Measurements from ENCODE around the gene TRAPPC2L. TPM values are rescaled to one million over a fixed set of nuclear protein-coding genes. Genes with fewer than 3 reads are reported as not detected.
A peak's percentile ranks its signal among the peaks of the same experiment; 100 is the strongest.

The TRAPPC2L gene
- total and polyA plus RNA-seq, 3 donors from 2014 or later, result 58.3 to 216 (median 59.8) TPM

DNA sequence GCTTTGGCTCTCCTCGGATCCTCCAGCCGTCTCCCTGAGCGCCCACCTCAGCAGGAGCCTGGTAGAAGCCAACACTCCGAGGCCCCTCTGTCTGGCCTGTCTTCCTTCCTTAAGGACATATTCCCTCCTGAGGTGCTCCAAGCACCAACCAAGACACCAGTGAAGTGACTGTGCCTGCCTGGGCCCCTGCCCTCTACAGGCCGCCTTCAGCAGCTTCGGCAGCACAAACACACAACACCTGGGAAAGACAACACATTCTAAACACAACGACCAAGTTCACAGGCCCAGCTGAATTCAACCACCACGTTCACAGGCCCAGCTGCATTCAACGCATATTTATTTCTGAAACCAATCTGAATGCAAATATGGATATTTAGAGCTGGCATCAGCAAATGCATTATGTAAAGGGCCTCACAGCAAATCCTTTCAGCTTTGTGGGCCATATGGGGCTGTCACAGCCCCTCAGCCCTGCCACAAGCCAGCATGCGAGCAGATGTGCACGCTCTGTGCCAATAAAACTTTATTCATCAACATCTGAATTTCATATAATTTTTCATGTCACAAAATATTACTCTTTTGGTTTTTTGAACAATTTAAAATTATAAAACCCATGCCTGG, 12.4 kb upstream of the TRAPPC2L start:
- DNase-seq, result no peak
- TF ChIP-seq, protein P1, sequence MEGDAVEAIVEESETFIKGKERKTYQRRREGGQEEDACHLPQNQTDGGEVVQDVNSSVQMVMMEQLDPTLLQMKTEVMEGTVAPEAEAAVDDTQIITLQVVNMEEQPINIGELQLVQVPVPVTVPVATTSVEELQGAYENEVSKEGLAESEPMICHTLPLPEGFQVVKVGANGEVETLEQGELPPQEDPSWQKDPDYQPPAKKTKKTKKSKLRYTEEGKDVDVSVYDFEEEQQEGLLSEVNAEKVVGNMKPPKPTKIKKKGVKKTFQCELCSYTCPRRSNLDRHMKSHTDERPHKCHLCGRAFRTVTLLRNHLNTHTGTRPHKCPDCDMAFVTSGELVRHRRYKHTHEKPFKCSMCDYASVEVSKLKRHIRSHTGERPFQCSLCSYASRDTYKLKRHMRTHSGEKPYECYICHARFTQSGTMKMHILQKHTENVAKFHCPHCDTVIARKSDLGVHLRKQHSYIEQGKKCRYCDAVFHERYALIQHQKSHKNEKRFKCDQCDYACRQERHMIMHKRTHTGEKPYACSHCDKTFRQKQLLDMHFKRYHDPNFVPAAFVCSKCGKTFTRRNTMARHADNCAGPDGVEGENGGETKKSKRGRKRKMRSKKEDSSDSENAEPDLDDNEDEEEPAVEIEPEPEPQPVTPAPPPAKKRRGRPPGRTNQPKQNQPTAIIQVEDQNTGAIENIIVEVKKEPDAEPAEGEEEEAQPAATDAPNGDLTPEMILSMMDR (IDR thresholded peaks at IDR 0.05), result no peak
- no peak for TF ChIP-seq POLR2A (IDR thresholded peaks at IDR 0.05)
- no peaks in the 10 kb centered on the region for H3K9me3 ChIP-seq
- H3K27ac ChIP-seq, result no peak overlapping the region
- no peaks in the 10 kb centered on the region for H3K27me3 ChIP-seq
- WGBS, 2 donors, result 73 to 78% methylated on average over 10 to 11 of the region's 11 CpGs
- H3K4me3 ChIP-seq, result no peak overlapping the region
- intact Hi-C loops (cut with DNase I; ENCODE audit: low total_unique reads), result no loop called here
- H3K36me3 ChIP-seq (ENCODE audit: low read depth, missing control alignments), result no peaks in the 10 kb centered on the region
- H3K4me1 ChIP-seq, result no peaks in the 10 kb centered on the region

DNA sequence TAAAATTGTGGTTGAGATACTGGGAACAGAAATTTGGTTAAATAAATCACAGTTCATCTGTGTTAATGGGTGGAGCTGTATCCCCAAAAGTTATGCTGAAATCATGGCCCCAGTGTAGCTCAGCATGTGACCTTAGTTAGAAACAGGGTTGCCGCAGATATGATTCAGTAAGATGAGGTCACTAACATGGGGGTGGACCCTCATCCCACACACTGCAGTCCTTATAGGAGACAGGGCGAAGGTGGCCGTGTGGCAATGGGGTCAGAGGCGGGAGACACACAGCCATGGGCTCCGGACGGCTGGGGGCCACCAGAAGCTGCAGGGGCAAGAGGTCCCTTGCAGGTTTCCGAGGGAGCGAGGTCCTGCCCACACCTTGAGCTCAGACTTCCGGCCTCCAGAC, 10.8 kb upstream of the TRAPPC2L start:
- Histone ChIP-seq H3K4me1 (no peaks in the 10 kb centered on the region), H3K36me3 (ENCODE audit: low read depth, missing control alignments) (no peaks in the 10 kb centered on the region), H3K27me3 (no peaks in the 10 kb centered on the region), H3K27ac (no peak overlapping the region), H3K9me3 (no peaks in the 10 kb centered on the region), H3K4me3 (no peak overlapping the region)
- no peak for DNase-seq
- 92 to 94% methylated on average over 9 of the region's 9 CpGs for WGBS, 2 donors
- intact Hi-C loops (cut with DNase I; ENCODE audit: low total_unique reads), result no loop called here
- TF ChIP-seq, protein P1 (IDR thresholded peaks at IDR 0.05), result no peak
- TF ChIP-seq POLR2A (IDR thresholded peaks at IDR 0.05), result no peak

DNA sequence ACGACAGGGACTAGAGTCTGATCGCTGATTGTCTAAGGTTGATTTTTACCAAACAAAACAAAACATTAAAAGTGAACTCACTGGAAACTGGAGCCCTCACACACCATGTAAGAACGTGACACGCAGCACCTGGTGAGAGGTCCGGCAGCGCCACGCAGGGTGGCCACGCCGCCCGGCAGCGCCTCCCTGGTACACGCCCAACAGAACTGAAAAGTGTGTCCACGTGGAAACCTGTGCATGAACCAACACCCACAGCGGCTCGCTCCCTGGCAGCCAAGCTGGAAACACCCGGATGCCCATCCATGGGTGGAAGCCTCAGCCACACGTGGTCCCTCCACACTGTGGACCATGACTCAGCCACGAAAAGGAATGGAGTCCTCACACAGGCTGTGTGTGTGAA, 9.3 kb upstream of the TRAPPC2L start:
- H3K36me3 ChIP-seq (ENCODE audit: low read depth, missing control alignments), result no peaks in the 10 kb centered on the region
- H3K4me1 ChIP-seq, result no peaks in the 10 kb centered on the region
- 92 to 93% methylated on average over 18 of the region's 18 CpGs for WGBS, 2 donors
- TF ChIP-seq, protein P1 (IDR thresholded peaks at IDR 0.05), result no peak
- TF ChIP-seq POLR2A (IDR thresholded peaks at IDR 0.05), result no peak
- H3K9me3 ChIP-seq, result no peaks in the 10 kb centered on the region
- H3K27me3 ChIP-seq, result no peaks in the 10 kb centered on the region
- H3K27ac ChIP-seq, result no peak overlapping the region
- no peak overlapping the region for H3K4me3 ChIP-seq
- intact Hi-C loops (cut with DNase I; ENCODE audit: low total_unique reads), result no loop called here
- no peak for DNase-seq

DNA sequence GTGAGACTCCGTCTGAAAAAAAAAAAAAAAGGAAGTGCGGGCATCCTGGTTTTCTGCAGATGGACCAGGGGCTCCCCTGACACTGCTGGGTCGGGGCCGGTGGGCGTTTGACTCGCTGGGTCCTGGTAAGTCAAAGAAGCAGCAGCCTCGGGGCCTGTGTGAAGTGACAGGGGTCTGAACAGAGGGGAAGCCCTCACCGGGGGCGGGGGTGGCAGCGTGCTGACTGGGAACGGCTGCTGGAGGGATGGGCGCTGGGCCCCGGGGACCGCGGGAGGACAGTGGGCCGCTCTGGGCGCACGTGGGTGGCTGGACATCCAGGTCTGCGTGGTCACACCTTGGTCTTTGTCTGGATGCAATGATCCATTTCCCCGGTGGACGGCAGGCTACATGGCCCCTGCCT, 8.4 kb upstream of the TRAPPC2L start:
- Histone ChIP-seq H3K9me3 (no peaks in the 10 kb centered on the region), H3K4me1 (peaks cover 3% of the 10 kb centered on the region), H3K27me3 (no peaks in the 10 kb centered on the region), H3K36me3 (ENCODE audit: low read depth, missing control alignments) (no peaks in the 10 kb centered on the region), H3K27ac (no peak overlapping the region), H3K4me3 (no peak overlapping the region)
- WGBS, 2 donors, result 92 to 94% methylated on average over 9 to 21 of the region's 21 CpGs
- TF ChIP-seq POLR2A (IDR thresholded peaks at IDR 0.05), result no peak
- TF ChIP-seq, protein P1 (IDR thresholded peaks at IDR 0.05), result no peak
- no peak for DNase-seq
- intact Hi-C loops (cut with DNase I; ENCODE audit: low total_unique reads), result no loop called here

DNA sequence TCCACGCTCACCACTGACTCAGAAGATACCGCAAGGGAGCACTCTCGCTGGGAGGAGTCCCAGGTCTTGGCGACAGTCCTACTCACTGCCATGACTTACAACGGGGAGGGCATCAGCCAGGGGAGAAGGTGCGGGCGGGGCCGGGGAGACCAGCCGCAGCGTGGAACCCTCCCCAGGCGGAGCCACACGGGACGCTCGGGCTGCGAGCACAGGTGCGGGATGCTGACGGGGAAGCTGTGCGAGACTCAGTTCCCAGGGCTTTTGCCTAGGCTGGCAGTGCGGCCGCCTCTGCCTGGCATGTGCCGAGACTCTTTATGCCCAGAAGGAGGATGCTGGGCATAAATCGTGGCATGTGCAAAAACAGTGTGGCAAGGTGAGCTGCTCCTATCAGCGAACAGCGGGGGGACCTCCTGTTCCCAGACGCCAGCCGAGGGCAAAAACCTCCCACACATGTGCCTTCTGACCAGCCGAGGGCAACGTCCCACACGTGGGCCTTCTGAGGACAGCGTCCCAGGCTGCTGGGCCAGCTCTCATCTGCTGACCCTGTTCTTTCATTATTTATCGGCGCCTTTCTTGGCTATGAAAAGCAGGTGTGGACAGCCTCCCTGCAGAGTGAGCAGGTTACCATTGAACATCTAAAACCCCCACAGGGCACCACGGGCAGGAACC, 6.3 kb upstream of the TRAPPC2L start:
- H3K4me1 ChIP-seq, result peaks cover 24% of the 10 kb centered on the region
- no peaks in the 10 kb centered on the region for H3K36me3 ChIP-seq (ENCODE audit: low read depth, missing control alignments)
- TF ChIP-seq, protein P1 (IDR thresholded peaks at IDR 0.05), result no peak
- TF ChIP-seq POLR2A (IDR thresholded peaks at IDR 0.05), result no peak
- WGBS, 2 donors, result 74 to 80% methylated on average over 15 to 33 of the region's 33 CpGs
- peak; percentile 60 for DNase-seq
- H3K4me3 ChIP-seq, result no peak overlapping the region
- H3K9me3 ChIP-seq, result no peaks in the 10 kb centered on the region
- no peak overlapping the region for H3K27ac ChIP-seq
- intact Hi-C loops (cut with DNase I; ENCODE audit: low total_unique reads), result no loop called here
- no peaks in the 10 kb centered on the region for H3K27me3 ChIP-seq
